COLO829 (cell line): Measurements from ENCODE around the gene IVL.

ENCODE experiments used
- DNase-seq: peaks from one replicate; pipeline ENCODE4 v3.0.0; 2012; ENCODE audit warnings: low spot score

The IVL gene

GRCh38 chr1:152899027-152899426 is 9.3 kb upstream of the IVL start:
- no peak for DNase-seq

- DNase-seq: no peak
Measured at GRCh38 chr1:152899883-152900282, 8.5 kb upstream of the IVL start.

DNA sequence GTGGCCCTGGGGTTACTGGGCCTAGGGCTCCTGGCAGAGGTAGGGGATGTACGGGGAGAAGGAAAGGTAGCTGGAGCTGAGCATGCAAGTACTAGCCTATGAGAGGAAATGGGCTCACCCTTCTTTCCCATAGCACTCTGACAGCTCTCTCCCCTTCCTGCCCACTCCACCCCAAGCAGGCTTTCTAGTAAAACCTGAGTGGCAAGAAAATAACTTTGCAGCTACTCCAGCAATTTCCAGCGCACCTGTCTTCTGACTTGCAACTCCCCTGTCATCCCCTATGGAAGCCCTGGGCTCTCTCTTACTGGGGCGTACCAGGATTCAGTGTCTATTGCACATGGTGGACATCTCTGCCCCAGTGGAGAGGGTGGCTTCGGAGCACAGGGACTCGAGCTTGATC is 6.7 kb upstream of the IVL start:
- DNase-seq: no peak

GRCh38 chr1:152902636-152903035 is 5.7 kb upstream of the IVL start:
- DNase-seq: no peak

- DNase-seq: no peak
Measured at GRCh38 chr1:152904688-152905440, 3.5 kb upstream of the IVL start.

DNA sequence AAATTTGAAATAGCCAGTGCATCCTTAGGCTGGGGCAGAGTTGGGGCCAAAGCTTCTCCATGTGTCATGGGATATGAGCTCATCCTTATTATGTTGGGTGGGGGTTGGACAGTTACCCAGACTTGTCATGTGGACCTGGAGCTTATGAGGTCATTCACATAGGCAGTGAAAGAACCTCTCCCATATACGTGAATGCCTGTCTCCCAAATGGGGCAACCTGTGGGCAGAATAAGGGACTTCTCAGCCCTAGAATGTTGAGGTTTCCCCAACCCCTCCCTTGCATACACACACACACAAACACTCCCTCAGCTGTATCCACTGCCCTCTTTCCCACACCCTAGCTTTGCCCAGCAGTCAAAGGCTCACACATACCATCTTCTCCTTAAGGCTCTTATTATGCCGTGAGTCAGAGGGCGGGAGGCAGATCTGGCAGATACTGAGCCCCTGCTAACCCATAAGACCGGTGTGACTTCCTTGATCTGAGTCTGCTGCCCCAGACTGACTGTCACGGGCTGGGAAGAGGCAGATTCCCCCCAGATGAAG is 2.3 kb upstream of the IVL start:
- DNase-seq: peak; percentile 33

- DNase-seq: no peak
Measured at GRCh38 chr1:152909206-152909605, 860 bp downstream of the IVL start.

DNA sequence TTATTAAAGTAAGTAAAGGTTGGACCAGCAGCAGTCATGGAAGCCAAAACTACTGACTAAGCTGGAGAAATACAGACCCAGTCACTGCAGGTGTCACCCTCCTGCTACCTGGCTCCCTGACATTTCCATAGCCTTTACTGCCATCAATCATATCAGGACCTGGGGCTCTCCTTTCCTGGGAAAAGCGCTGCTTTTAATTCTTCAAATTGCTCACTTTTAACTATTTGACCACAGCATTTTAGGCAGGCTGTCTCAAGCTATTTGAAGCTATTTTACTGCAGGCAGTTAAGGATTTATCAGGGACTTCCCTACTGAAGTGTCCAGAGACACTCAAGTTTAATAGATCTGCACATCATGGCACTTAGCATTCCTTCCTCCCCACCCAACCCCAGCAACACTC is 4.1 kb downstream of the IVL start:
- DNase-seq: no peak

DNA sequence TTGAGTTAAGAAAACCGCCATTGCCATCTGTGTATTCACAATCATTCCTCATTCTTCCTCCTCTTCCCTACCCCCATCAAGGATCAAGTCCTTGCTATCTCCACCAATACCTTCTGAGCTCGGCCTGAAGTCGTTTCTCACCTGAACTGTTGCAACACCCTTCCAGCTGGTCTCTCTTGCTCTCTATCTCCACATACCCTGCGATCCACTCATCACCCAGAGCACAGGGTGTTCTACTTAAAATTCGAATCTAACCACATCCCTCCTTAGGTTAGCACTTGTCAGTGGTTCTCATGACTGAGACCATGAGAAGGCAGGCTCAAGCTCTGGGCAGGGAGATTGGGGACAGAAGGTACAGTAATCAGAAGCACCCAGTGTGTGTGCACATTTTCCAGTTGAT is 4.6 kb downstream of the IVL start:
- DNase-seq: no peak

- DNase-seq: peak; percentile 45
Measured at GRCh38 chr1:152917794-152918193, 9.4 kb downstream of the IVL start.

DNA sequence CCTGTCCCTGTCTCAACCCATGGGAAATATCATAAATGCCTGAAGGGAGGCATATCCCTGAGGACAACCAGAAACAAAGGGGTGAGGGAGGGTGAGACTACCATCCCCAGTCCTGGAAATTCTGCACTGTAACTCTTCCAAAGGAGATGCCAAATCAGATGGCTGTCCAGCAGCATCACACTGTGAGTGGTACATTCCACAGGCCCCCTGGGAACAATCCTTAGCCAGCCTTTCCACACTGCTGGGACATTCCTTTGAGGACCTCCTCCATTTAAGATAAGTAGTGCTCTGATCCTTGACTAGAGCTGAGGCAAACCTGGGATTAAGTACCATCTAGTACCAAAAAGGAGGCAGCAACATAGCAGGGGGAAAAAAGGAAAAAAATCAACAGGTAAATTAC is 10.7 kb downstream of the IVL start:
- no peak for DNase-seq

GRCh38 chr1:152924191-152924590 is 15.8 kb downstream of the IVL start:
- no peak for DNase-seq

- DNase-seq: peak; percentile 32
Measured at GRCh38 chr1:152926091-152926490, 17.7 kb downstream of the IVL start.

DNA sequence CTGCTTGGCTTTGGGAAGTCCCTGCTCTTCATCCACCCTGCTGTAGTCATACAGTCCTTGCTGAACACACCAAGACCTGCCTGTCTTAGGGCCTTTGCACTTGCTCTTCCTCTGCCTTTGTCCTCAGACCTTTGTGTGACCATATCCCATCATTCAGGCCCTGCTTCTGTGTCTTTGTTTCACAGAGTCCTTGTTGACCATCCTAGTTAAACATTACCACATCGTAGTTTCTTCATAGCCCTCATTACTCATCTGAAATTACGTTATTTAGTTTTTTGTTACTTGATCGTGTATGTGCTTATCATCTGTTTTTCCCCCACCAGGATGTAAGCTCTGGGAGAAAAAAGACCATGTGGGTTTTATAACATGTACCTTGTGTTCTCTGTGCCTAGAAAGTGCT is 20.3 kb downstream of the IVL start:
- no peak for DNase-seq

DNA sequence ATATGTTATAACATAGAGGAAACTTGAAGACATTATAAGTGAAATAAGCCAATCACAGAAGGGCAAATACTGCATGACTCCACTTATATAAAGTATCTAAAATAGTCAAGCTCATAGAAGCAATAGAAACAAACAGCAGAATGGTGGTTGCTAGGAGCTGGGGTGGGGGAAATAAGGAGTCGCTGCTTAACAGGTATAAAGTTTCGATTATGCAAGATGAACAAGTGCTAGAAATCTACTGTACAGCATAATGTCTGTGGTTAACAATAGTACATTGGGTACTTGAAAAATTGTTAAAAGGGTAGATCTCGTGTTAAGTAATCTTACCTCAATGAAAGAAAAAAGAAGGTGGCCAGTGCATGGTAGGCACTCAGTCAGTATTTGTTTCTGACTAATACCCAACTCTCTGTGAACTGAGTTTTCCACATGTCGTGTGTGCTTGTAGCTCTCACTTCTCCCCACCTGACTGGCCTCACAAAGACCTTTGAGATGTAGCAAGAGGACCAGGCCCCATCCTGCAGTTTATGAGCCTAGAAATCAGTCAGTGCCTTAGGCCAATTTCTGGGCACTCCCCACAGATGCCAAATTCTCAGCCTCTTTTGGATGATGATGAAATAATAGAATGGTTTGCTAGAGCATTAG is 23.9 kb downstream of the IVL start:
- DNase-seq: no peak

- no peak for DNase-seq
Measured at GRCh38 chr1:152933196-152933595, 24.9 kb downstream of the IVL start.

GRCh38 chr1:152940614-152941013 is 32.3 kb downstream of the IVL start:
- DNase-seq: no peak

DNA sequence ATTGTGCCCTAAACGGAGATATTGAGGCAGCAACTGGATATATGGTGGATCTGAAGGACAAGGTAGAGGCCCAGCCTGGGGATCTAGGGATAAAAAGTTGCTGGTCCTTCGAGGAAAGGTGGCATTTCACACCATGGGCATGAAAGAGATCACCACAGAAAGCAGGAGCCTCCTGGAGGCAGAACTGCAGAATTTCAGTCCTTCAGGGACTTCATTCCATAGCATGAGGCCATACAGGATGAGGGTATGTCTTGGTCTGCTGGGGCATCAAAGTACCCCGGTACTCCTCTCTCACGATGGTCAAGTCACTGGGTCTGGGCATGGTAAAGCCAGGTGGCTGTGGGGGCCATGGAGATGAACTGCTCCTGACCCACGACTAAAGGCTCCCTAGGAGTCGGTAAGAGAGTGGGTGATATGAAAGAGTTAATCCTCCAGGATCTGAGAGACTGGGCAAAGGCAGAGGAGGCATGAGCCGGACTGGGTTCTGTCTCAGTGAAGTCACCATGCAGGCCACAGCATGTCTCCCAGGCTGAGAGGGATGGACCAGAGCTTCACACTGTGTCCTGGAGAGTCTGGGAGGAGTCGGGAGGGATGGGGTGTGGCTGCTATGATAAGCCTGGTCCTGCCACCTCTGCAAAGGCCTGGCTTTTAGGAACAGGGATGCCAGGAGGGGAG is 32.8 kb downstream of the IVL start:
- DNase-seq: no peak

DNA sequence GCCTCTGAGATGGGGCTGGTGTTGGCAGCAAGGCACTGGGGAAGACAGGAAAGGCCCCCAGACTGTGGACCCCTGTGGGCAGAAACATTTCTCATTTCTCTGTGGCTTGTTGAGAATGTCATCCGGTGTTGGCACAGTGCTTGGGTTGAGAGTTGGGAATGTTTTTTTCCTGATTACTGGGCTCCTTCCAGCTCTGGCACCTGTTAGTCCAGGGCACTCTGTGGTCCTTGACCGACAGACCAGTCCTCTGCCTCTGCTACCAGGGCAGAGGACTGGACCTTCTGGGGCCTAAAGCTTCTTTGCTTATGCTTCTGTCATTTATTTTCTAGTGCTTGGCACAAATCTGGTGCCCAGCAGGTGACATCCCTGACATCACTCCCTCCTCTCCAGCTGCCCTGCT is 33.8 kb downstream of the IVL start:
- DNase-seq: no peak

DNA sequence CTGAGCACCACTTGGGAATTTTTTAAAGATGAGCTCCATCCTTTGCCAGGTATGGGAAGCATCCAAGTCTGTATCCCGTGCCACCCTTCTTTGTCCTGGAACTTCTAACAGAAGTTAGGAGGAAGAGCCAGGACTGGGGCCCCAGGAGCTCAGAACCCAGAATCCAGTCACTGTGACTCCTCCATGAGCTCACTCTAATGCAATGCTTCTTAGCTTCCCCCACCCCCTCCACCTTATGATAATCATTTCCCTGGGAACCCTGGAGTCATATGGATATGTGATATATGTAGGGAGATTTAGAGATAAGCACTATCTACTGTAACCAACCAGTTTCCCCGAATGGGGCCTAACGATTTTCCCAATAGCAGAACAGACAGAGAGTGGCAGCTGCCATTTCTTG is 37.9 kb downstream of the IVL start:
- DNase-seq: no peak

- no peak for DNase-seq
Measured at GRCh38 chr1:152946651-152947256, 38.4 kb downstream of the IVL start, which contains the start of gene SPRR5. SPRR5 (plus strand) TSS chr1:152947206; CDS start chr1:152948555, 1,349 bp downstream.

DNA sequence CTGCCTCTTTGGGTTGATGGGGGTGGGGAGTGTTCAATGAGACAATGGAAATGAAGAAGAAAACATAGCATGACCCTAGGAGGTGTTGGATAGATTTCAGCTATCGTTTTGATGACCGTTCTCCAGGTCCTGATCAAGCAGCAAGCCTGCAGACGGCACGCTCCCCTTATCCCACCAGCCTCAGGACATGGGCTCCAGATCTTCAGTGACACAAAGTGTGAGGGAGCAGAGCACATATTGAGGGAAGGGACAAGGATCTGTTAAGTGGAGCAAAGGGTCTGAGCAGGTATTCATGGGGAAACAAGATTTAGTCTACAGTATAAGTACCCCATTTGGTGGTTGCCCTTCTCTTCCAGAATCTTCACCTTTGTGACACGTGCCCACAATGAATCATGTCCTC is 43.4 kb downstream of the IVL start:
- no peak for DNase-seq

GRCh38 chr1:152953761-152954160 is 45.4 kb downstream of the IVL start:
- no peak for DNase-seq
